OCI-LY7 (cell line): ENCODE results near the gene TMEM63B.

ENCODE experiments used
- CTCF ChIP-seq: fragments of 200-600 bp; sonication (generic); conservative IDR thresholded peaks from 2 replicates; pipeline ENCODE4 v1.5.1; 2014; ENCODE audit warnings: mild to moderate bottlenecking, antibody characterized with exemption, low read length, moderate library complexity, mixed read lengths
- EZH2phosphoT487 ChIP-seq: fragments of 200-600 bp; sonication (generic); IDR thresholded peaks from 2 replicates; pipeline ENCODE4 v1.6.1; 2018; ENCODE audit warnings: low read depth, borderline replicate concordance, mild to moderate bottlenecking, mixed run types, antibody characterized with exemption, low read length, moderate library complexity, mixed read lengths

GRCh38 chr6:44171899-44172546 lies 44.7 kb downstream of the TMEM63B start:
- TF ChIP-seq CTCF (no peak), EZH2phosphoT487 (no peak)
